CD14-positive monocyte (primary cell): ENCODE data around the gene OSBPL9. TPM values are rescaled to one million over a fixed set of nuclear protein-coding genes. Genes with fewer than 3 reads are reported as not detected.
A peak's percentile ranks its signal among the peaks of the same experiment; 100 is the strongest.
"Not testable (repeated sequence)": the region's sequence is repeated elsewhere in the genome, so short reads cannot be mapped to it uniquely, and the experiment has no call there.

ENCODE experiments used
- DNase-seq, 3 donors: peaks; one replicate each; pipeline ENCODE4 v3.0.0-alpha.2; 2011 to 2022
- H2AFZ ChIP-seq: 2 replicates; pipeline ENCODE4 v1.6.0; 2012; ENCODE audit warnings: mild to moderate bottlenecking, low read depth, low read length, inconsistent platforms; ENCODE audit not compliant: insufficient read depth, poor library complexity, severe bottlenecking
- H3K27ac ChIP-seq, 2 donors: 1 replicate in 1 of 2; 2 replicates in 1 of 2; pipeline ENCODE4 v1.5.1; 2012 to 2013; ENCODE audit warnings: low read length in 2 of 2, control low read depth in 1 of 2, inconsistent platforms in 1 of 2, low read depth in 1 of 2, mild to moderate bottlenecking in 1 of 2
- H3K27me3 ChIP-seq, 2 donors: one replicate each; pipeline versions ENCODE4 v1.6.0 to v1.6.1; 2011 to 2013; ENCODE audit warnings: low read length in 2 of 2; ENCODE audit not compliant: control insufficient read depth in 2 of 2, insufficient read depth in 2 of 2
- H3K36me3 ChIP-seq, 2 donors: replicated peaks in 1 of 2; 1 replicate in 1 of 2; 2 replicates in 1 of 2; pipeline versions ENCODE4 v1.5.1 to v1.6.1; 2012 to 2013; ENCODE audit warnings: low read length in 2 of 2, control low read depth in 1 of 2, inconsistent platforms in 1 of 2, mild to moderate bottlenecking in 1 of 2; ENCODE audit not compliant: insufficient read depth in 2 of 2, control insufficient read depth in 1 of 2
- H3K4me1 ChIP-seq, 2 donors: 1 replicate in 1 of 2; 2 replicates in 1 of 2; pipeline versions ENCODE4 v1.5.1 to v1.6.1; 2012 to 2013; ENCODE audit warnings: low read length in 2 of 2, control low read depth in 1 of 2, inconsistent platforms in 1 of 2, mild to moderate bottlenecking in 1 of 2, moderate library complexity in 1 of 2; ENCODE audit not compliant: insufficient read depth in 2 of 2, control insufficient read depth in 1 of 2
- H3K4me2 ChIP-seq: replicated peaks from 2 replicates; pipeline ENCODE3; 2012; ENCODE audit warnings: low read length, moderate library complexity, mild to moderate bottlenecking; ENCODE audit not compliant: poor library complexity, severe bottlenecking; ENCODE audit errors: extremely low read depth
- H3K4me3 ChIP-seq, 3 experiments: fragments of 200-600 bp in 1 of 3; sonication (generic) in 1 of 3; replicated peaks in 1 of 3; 1 replicate in 2 of 3; 2 replicates in 1 of 3; pipeline ENCODE4 v1.5.1; 2011 to 2013; ENCODE audit warnings: low read length in 3 of 3, mild to moderate bottlenecking in 3 of 3, control low read depth in 2 of 3, low read depth in 2 of 3, inconsistent platforms in 1 of 3, moderate library complexity in 1 of 3
- H3K79me2 ChIP-seq: 2 replicates; pipeline ENCODE4 v1.6.0; 2012; ENCODE audit warnings: mild to moderate bottlenecking, control low read depth, inconsistent platforms, low read length, moderate library complexity; ENCODE audit not compliant: insufficient read depth
- H3K9ac ChIP-seq: 2 replicates; pipeline ENCODE4 v1.6.0; 2017; ENCODE audit warnings: low read length, mild to moderate bottlenecking; ENCODE audit not compliant: insufficient read depth, poor library complexity, severe bottlenecking
- H3K9me3 ChIP-seq, 2 donors: replicated peaks in 1 of 2; 1 replicate in 1 of 2; 2 replicates in 1 of 2; pipeline versions ENCODE4 v1.5.1 to v1.6.1; 2012 to 2013; ENCODE audit warnings: low read length in 2 of 2, control low read depth in 1 of 2; ENCODE audit not compliant: control insufficient read depth in 1 of 2, insufficient read depth in 1 of 2
- H4K20me1 ChIP-seq: 2 replicates; pipeline ENCODE4 v1.6.0; 2012; ENCODE audit warnings: mild to moderate bottlenecking, low read length, control low read depth, moderate library complexity; ENCODE audit not compliant: insufficient read depth
- H3K27ac Mint-ChIP-seq, 7 donors: one replicate each; pipeline ENCODE4 v1.8.0; 2020; ENCODE audit warnings: mild to moderate bottlenecking in 7 of 7, mixed read lengths in 7 of 7, moderate library complexity in 6 of 7, inconsistent platforms in 2 of 7
- H3K27me3 Mint-ChIP-seq, 3 donors: one replicate each; pipeline ENCODE4 v1.8.0; 2021 to 2022; ENCODE audit warnings: low read depth in 3 of 3, mild to moderate bottlenecking in 3 of 3, mixed read lengths in 3 of 3, moderate library complexity in 3 of 3, inconsistent platforms in 1 of 3
- H3K36me3 Mint-ChIP-seq, 2 donors: one replicate each; pipeline ENCODE4 v1.8.0; 2020; ENCODE audit warnings: mixed read lengths in 2 of 2, inconsistent platforms in 1 of 2, mild to moderate bottlenecking in 1 of 2
- H3K4me1 Mint-ChIP-seq: one replicate; pipeline ENCODE4 v1.8.0; 2020; ENCODE audit warnings: mild to moderate bottlenecking, mixed read lengths
- H3K4me3 Mint-ChIP-seq, 2 donors: one replicate each; pipeline ENCODE4 v1.8.0; 2020; ENCODE audit warnings: mild to moderate bottlenecking in 2 of 2, mixed read lengths in 2 of 2, moderate library complexity in 1 of 2
- H3K9me3 Mint-ChIP-seq, 7 donors: one replicate each; pipeline ENCODE4 v1.8.0; 2020 to 2022; ENCODE audit warnings: mixed read lengths in 7 of 7, mild to moderate bottlenecking in 6 of 7, moderate library complexity in 6 of 7, inconsistent platforms in 2 of 7
- CTCF ChIP-seq: fragments of 200-600 bp; IDR thresholded peaks from one replicate; pipeline ENCODE4 v1.8.0; 2022; ENCODE audit warnings: antibody characterized with exemption, mild to moderate bottlenecking
- WGBS: methylation state at CpG from one replicate; pipeline ENCODE4 v1.1.5; 2013; ENCODE audit warnings: missing lambda C conversion rate; ENCODE audit not compliant: insufficient coverage; 5-methylcytosine and 5-hydroxymethylcytosine counted together
- intact Hi-C, 2 donors: fragments of 100-400 bp; cut with micrococcal nuclease; formaldehyde crosslinking; loops; one replicate each; pipeline versions ENCODE4 v1.15.0 to v1.15.1; 2023
- polyA plus RNA-seq, 3 donors: library from polyadenylated mRNA; depleted of rRNA in 1 of 3; unstranded in 2 of 3; stranded (reverse) in 1 of 3; fragments of 300-500 nt in 2 of 3; fragments of >200 nt in 1 of 3; fragmentation: Illumina TruSeq in 2 of 3; gene quantifications; 1 replicate in 2 of 3; 2 replicates in 1 of 3; pipeline ENCODE4 v1.2.3, GENCODE V29; 2012 to 2021

The OSBPL9 gene
- polyA plus RNA-seq, 3 donors = 22.2 to 41.4 (median 31.3) TPM

- no peaks in the 10 kb centered on the region for H3K9me3 ChIP-seq
- peaks cover 66 to 67% of the 10 kb centered on the region in 2 donors for H3K4me1 ChIP-seq
- H4K20me1 ChIP-seq = no peaks in the 10 kb centered on the region
- H3K4me2 ChIP-seq = peak overlapping the region; percentile 46
- peak overlapping the region in 1 of 2 donors; percentile 72 for H3K4me3 Mint-ChIP-seq
- no peaks in the 10 kb centered on the region for H3K27me3 ChIP-seq
- H3K79me2 ChIP-seq = peaks cover 5% of the 10 kb centered on the region
- H3K36me3 ChIP-seq = no peaks in the 10 kb centered on the region
- WGBS = 47% methylated on average over 5 of the region's 5 CpGs
- no peaks in the 10 kb centered on the region for H3K36me3 Mint-ChIP-seq
- peak; percentile 66 to 86 (median 72) for DNase-seq
- H3K27ac Mint-ChIP-seq = peak overlapping the region; percentile 80 to 95 (median 89)
- TF ChIP-seq CTCF = no peak
- H3K4me3 ChIP-seq = peak overlapping the region in 1 of 3 experiments; percentile 26
- peaks cover 66% of the 10 kb centered on the region for H3K4me1 Mint-ChIP-seq
- peak overlapping the region; percentile 18 for H2AFZ ChIP-seq
- intact Hi-C loops = no loop called here
- peaks cover 0 to 2% (median 0%) of the 10 kb centered on the region in 7 donors for H3K9me3 Mint-ChIP-seq
- H3K27me3 Mint-ChIP-seq = peaks cover 1 to 2% (median 2%) of the 10 kb centered on the region in 3 donors
- no peak overlapping the region for H3K9ac ChIP-seq
- peak overlapping the region; percentile 68 for H3K27ac ChIP-seq
Observed at GRCh38 chr1:51605961-51606723, 10.8 kb upstream of the OSBPL9 start.

- WGBS = 0% methylated on average over 1 of the region's 6 CpGs
- Histone ChIP-seq H3K4me1 (peaks cover 60% of the 10 kb centered on the region in 2 donors), H3K36me3 (no peaks in the 10 kb centered on the region), H3K4me3 (peak overlapping the region in 1 of 3 experiments; percentile 5), H3K27ac (peak overlapping the region; percentile 56 to 68), H3K79me2 (peaks cover 5% of the 10 kb centered on the region), H4K20me1 (no peaks in the 10 kb centered on the region), H2AFZ (peak overlapping the region; percentile 6), H3K9ac (no peak overlapping the region), H3K27me3 (no peaks in the 10 kb centered on the region), H3K9me3 (no peaks in the 10 kb centered on the region), H3K4me2 (peak overlapping the region; percentile 25)
- Mint-ChIP-seq H3K4me3 (no peak overlapping the region), H3K9me3 (peaks cover 0 to 2% (median 0%) of the 10 kb centered on the region in 7 donors), H3K36me3 (no peaks in the 10 kb centered on the region), H3K27me3 (peaks cover 1 to 2% (median 2%) of the 10 kb centered on the region in 3 donors), H3K27ac (peak overlapping the region; percentile 80 to 94 (median 91)), H3K4me1 (peaks cover 63% of the 10 kb centered on the region)
- intact Hi-C loops = no loop called here
- peak; percentile 44 to 75 (median 62) for DNase-seq
- no peak for TF ChIP-seq CTCF
Observed at GRCh38 chr1:51607681-51608095, 9.2 kb upstream of the OSBPL9 start.

GRCh38 chr1:51610104-51610503, 6.8 kb upstream of the OSBPL9 start:
- H3K4me1 Mint-ChIP-seq = peaks cover 47% of the 10 kb centered on the region
- H3K9me3 Mint-ChIP-seq, H4K20me1 ChIP-seq, H3K9me3 ChIP-seq, H3K79me2 ChIP-seq, H3K9ac ChIP-seq, H3K4me3 ChIP-seq, intact Hi-C loops, H3K4me3 Mint-ChIP-seq, H3K27ac Mint-ChIP-seq, H3K36me3 ChIP-seq, DNase-seq, H3K27me3 ChIP-seq, H3K27me3 Mint-ChIP-seq, H2AFZ ChIP-seq, H3K27ac ChIP-seq, H3K36me3 Mint-ChIP-seq, H3K4me2 ChIP-seq: not testable (repeated sequence)
- H3K4me1 ChIP-seq = peaks cover 44 to 45% of the 10 kb centered on the region in 2 donors
- WGBS = no CpG with 5 or more reads among the region's 6 CpGs
